ENCODE data around the gene AMPH.
A peak's percentile ranks its signal among the peaks of the same experiment; 100 is the strongest.

The AMPH gene

DNA sequence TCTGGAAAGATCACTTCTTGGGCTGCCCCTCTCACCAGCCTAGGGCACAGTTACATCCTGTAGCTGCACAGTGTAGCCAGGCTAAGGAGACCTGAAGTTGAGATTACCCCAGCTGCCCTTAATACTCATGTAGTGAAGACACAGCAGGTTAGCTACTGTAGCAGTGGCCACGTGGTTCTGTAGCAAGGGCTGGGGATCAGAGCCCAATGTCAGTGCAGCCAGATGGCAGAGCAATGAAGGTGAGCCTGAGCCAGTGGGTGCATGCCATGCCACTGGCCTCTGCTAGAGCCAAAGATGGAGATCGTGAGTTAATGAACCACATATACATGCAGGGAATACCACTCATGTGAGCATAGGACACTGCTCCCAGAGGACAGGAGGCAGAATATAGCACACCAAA is 15.5 kb downstream of the AMPH start:
- DNase-seq (ENCODE audit: low spot score) = no peak
- no peaks in the 10 kb centered on the region for H3K9me3 ChIP-seq (replicated peaks in 1 of 2; ENCODE audit: control insufficient read depth in 2 of 2, insufficient read depth in 1 of 2, low read depth in 1 of 2, low read length in 2 of 2)
- H2AK5ac ChIP-seq (ENCODE audit: low read depth, low read length) = no peak overlapping the region
- H4K8ac ChIP-seq (ENCODE audit: low read depth, low read length) = no peak overlapping the region
- no peak overlapping the region for H3K4me2 ChIP-seq (ENCODE audit: insufficient read depth, low read length, poor library complexity, severe bottlenecking)
- no peak overlapping the region for H3K4me3 ChIP-seq (ENCODE audit: low read length in 2 of 2)
- H2BK12ac ChIP-seq (ENCODE audit: low read length) = no peak overlapping the region
- H2BK5ac ChIP-seq (ENCODE audit: low read length) = no peak overlapping the region
- H3K4me1 ChIP-seq (ENCODE audit: control insufficient read depth in 2 of 2, insufficient read depth in 1 of 2, low read depth in 1 of 2, low read length in 2 of 2) = no peaks in the 10 kb centered on the region
- H3K23ac ChIP-seq (ENCODE audit: low read depth, low read length, poor library complexity) = peak overlapping the region; percentile 40
- no peak overlapping the region for H3K14ac ChIP-seq (ENCODE audit: low read length)
- no peak overlapping the region for H3K18ac ChIP-seq (ENCODE audit: low read length)
- H3K27me3 ChIP-seq (ENCODE audit: control insufficient read depth in 3 of 3, insufficient read depth in 3 of 3, low read depth in 1 of 3, low read length in 3 of 3) = no peaks in the 10 kb centered on the region
- no peaks in the 10 kb centered on the region for H3K36me3 ChIP-seq (replicated peaks in 1 of 2; ENCODE audit: control insufficient read depth in 2 of 2, insufficient read depth in 2 of 2, low read length in 2 of 2)
- no CpG with 5 or more reads among the region's 2 CpGs for WGBS, 2 donors (ENCODE audit: extremely low coverage in 2 of 2, insufficient read length in 2 of 2, insufficient replicate concordance in 1 of 2)
- H2AFZ ChIP-seq (ENCODE audit: low read length) = no peak overlapping the region
- H4K91ac ChIP-seq (ENCODE audit: low read depth, low read length, poor library complexity) = no peak overlapping the region
- H2BK15ac ChIP-seq (ENCODE audit: low read length) = no peak overlapping the region
- H3K27ac ChIP-seq (replicated peaks; ENCODE audit: low read length) = no peak overlapping the region
- peak overlapping the region; percentile 30 for H3K4ac ChIP-seq (ENCODE audit: low read length)
- H3K9ac ChIP-seq (ENCODE audit: low read depth, low read length, poor library complexity) = no peak overlapping the region
- H3K79me1 ChIP-seq (ENCODE audit: low read depth, low read length) = no peaks in the 10 kb centered on the region
- H2BK120ac ChIP-seq (ENCODE audit: low read depth, low read length) = no peak overlapping the region

DNA sequence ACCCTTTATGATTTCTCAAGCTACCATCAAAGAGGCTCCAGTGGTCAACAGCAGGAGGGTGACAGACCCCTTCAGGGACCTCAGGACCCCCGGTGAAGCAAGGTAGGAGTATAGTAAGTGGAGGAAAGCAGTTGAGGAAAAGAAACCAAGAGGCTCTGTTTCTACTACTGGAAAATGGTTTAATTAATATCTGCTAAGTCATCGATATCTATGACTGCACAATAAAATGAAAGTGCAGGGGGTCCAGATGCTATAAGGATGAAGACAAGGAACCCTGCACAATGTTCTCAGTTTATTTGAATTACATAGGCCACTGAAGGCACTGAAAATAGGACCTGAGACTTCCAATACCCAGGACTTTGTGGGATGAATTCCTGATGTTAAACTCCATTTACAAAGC is 23.7 kb downstream of the AMPH start:
- Histone ChIP-seq H2BK120ac (ENCODE audit: low read depth, low read length) (no peak overlapping the region), H3K4me3 (ENCODE audit: low read length in 2 of 2) (no peak overlapping the region), H2AFZ (ENCODE audit: low read length) (no peak overlapping the region), H2AK5ac (ENCODE audit: low read depth, low read length) (no peak overlapping the region), H4K8ac (ENCODE audit: low read depth, low read length) (no peak overlapping the region), H3K79me1 (ENCODE audit: low read depth, low read length) (no peaks in the 10 kb centered on the region), H2BK5ac (ENCODE audit: low read length) (no peak overlapping the region), H3K9ac (ENCODE audit: low read depth, low read length, poor library complexity) (no peak overlapping the region), H3K27me3 (ENCODE audit: control insufficient read depth in 3 of 3, insufficient read depth in 3 of 3, low read depth in 1 of 3, low read length in 3 of 3) (no peaks in the 10 kb centered on the region), H3K9me3 (replicated peaks in 1 of 2; ENCODE audit: control insufficient read depth in 2 of 2, insufficient read depth in 1 of 2, low read depth in 1 of 2, low read length in 2 of 2) (no peaks in the 10 kb centered on the region), H2BK15ac (ENCODE audit: low read length) (no peak overlapping the region), H3K14ac (ENCODE audit: low read length) (no peak overlapping the region), H3K4me1 (ENCODE audit: control insufficient read depth in 2 of 2, insufficient read depth in 1 of 2, low read depth in 1 of 2, low read length in 2 of 2) (no peaks in the 10 kb centered on the region), H3K4me2 (ENCODE audit: insufficient read depth, low read length, poor library complexity, severe bottlenecking) (no peak overlapping the region), H4K91ac (ENCODE audit: low read depth, low read length, poor library complexity) (no peak overlapping the region), H3K4ac (ENCODE audit: low read length) (no peak overlapping the region), H2BK12ac (ENCODE audit: low read length) (no peak overlapping the region), H3K23ac (ENCODE audit: low read depth, low read length, poor library complexity) (no peak overlapping the region), H3K27ac (replicated peaks; ENCODE audit: low read length) (no peak overlapping the region), H3K36me3 (replicated peaks in 1 of 2; ENCODE audit: control insufficient read depth in 2 of 2, insufficient read depth in 2 of 2, low read length in 2 of 2) (no peaks in the 10 kb centered on the region), H3K18ac (ENCODE audit: low read length) (no peak overlapping the region)
- DNase-seq (ENCODE audit: low spot score) = no peak
- WGBS, 2 donors (ENCODE audit: extremely low coverage in 2 of 2, insufficient read length in 2 of 2, insufficient replicate concordance in 1 of 2) = no CpG with 5 or more reads among the region's 2 CpGs

DNA sequence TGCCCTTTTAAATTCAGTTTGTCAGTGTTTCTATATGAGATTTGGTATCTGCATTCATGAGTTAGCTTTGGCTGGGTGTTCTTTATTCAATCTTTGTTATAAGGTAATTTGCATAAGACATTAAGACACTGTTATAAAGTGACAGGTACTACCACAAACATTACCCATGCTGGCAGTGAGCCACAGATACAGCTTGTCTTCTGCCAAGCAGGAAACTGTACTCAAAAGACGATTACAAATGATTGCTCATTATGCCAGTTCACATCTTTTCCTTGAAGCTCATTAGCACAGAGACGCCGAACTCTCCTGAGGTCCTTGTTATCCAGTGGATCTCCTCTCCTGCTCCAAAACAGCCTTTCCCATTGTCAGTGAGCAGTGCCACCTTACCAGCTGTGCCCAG is 30.4 kb downstream of the AMPH start:
- no peak overlapping the region for H3K18ac ChIP-seq (ENCODE audit: low read length)
- WGBS, 2 donors (ENCODE audit: extremely low coverage in 2 of 2, insufficient read length in 2 of 2, insufficient replicate concordance in 1 of 2) = no CpG with 5 or more reads among the region's 3 CpGs
- H3K79me1 ChIP-seq (ENCODE audit: low read depth, low read length) = peaks cover 4% of the 10 kb centered on the region
- H3K14ac ChIP-seq (ENCODE audit: low read length) = no peak overlapping the region
- H2AK5ac ChIP-seq (ENCODE audit: low read depth, low read length) = no peak overlapping the region
- no peak for DNase-seq (ENCODE audit: low spot score)
- no peak overlapping the region for H2BK12ac ChIP-seq (ENCODE audit: low read length)
- H3K9me3 ChIP-seq (replicated peaks in 1 of 2; ENCODE audit: control insufficient read depth in 2 of 2, insufficient read depth in 1 of 2, low read depth in 1 of 2, low read length in 2 of 2) = no peaks in the 10 kb centered on the region
- H2BK120ac ChIP-seq (ENCODE audit: low read depth, low read length) = no peak overlapping the region
- H3K27me3 ChIP-seq (ENCODE audit: control insufficient read depth in 3 of 3, insufficient read depth in 3 of 3, low read depth in 1 of 3, low read length in 3 of 3) = no peaks in the 10 kb centered on the region
- H3K4me1 ChIP-seq (ENCODE audit: control insufficient read depth in 2 of 2, insufficient read depth in 1 of 2, low read depth in 1 of 2, low read length in 2 of 2) = no peaks in the 10 kb centered on the region
- no peak overlapping the region for H2BK5ac ChIP-seq (ENCODE audit: low read length)
- H4K91ac ChIP-seq (ENCODE audit: low read depth, low read length, poor library complexity) = no peak overlapping the region
- no peak overlapping the region for H3K27ac ChIP-seq (replicated peaks; ENCODE audit: low read length)
- no peak overlapping the region for H3K23ac ChIP-seq (ENCODE audit: low read depth, low read length, poor library complexity)
- H2AFZ ChIP-seq (ENCODE audit: low read length) = no peak overlapping the region
- H3K9ac ChIP-seq (ENCODE audit: low read depth, low read length, poor library complexity) = no peak overlapping the region
- no peak overlapping the region for H3K4me3 ChIP-seq (ENCODE audit: low read length in 2 of 2)
- H4K8ac ChIP-seq (ENCODE audit: low read depth, low read length) = no peak overlapping the region
- H3K4ac ChIP-seq (ENCODE audit: low read length) = no peak overlapping the region
- H2BK15ac ChIP-seq (ENCODE audit: low read length) = no peak overlapping the region
- H3K4me2 ChIP-seq (ENCODE audit: insufficient read depth, low read length, poor library complexity, severe bottlenecking) = no peak overlapping the region
- H3K36me3 ChIP-seq (replicated peaks in 1 of 2; ENCODE audit: control insufficient read depth in 2 of 2, insufficient read depth in 2 of 2, low read length in 2 of 2) = no peaks in the 10 kb centered on the region

DNA sequence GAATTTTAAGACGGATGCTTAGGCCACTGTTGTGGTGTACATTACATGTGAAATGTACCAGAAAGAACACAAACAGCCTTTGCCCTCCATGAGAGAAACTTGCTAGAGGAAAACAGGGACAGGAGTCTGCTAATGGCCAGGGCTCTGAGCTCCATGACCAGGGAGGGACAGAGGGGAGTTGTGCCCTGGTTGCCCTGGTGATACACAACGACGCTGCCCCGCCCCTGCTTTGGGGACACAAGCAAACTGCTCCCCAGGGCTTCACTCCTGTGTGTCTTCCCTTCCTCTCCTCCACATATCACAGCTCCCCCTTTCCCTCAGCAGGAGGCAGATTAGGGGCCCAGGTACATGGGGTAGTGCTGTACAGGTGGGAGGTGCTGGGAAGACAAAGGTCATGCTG is 36.2 kb downstream of the AMPH start:
- H3K4me3 ChIP-seq (ENCODE audit: low read length in 2 of 2) = peak overlapping the region in 1 of 2 donors; percentile 64
- H3K4me2 ChIP-seq (ENCODE audit: insufficient read depth, low read length, poor library complexity, severe bottlenecking) = no peak overlapping the region
- H3K4me1 ChIP-seq (ENCODE audit: control insufficient read depth in 2 of 2, insufficient read depth in 1 of 2, low read depth in 1 of 2, low read length in 2 of 2) = peaks cover 0 to 5% of the 10 kb centered on the region in 2 donors
- no peak overlapping the region for H4K91ac ChIP-seq (ENCODE audit: low read depth, low read length, poor library complexity)
- no CpG with 5 or more reads among the region's 4 CpGs for WGBS, 2 donors (ENCODE audit: extremely low coverage in 2 of 2, insufficient read length in 2 of 2, insufficient replicate concordance in 1 of 2)
- H3K9ac ChIP-seq (ENCODE audit: low read depth, low read length, poor library complexity) = no peak overlapping the region
- no peaks in the 10 kb centered on the region for H3K79me1 ChIP-seq (ENCODE audit: low read depth, low read length)
- H2AK5ac ChIP-seq (ENCODE audit: low read depth, low read length) = no peak overlapping the region
- H3K23ac ChIP-seq (ENCODE audit: low read depth, low read length, poor library complexity) = peak overlapping the region; percentile 61
- no peak overlapping the region for H3K4ac ChIP-seq (ENCODE audit: low read length)
- H4K8ac ChIP-seq (ENCODE audit: low read depth, low read length) = no peak overlapping the region
- no peak overlapping the region for H2BK12ac ChIP-seq (ENCODE audit: low read length)
- H3K27ac ChIP-seq (replicated peaks; ENCODE audit: low read length) = no peak overlapping the region
- no peaks in the 10 kb centered on the region for H3K27me3 ChIP-seq (ENCODE audit: control insufficient read depth in 3 of 3, insufficient read depth in 3 of 3, low read depth in 1 of 3, low read length in 3 of 3)
- H3K36me3 ChIP-seq (replicated peaks in 1 of 2; ENCODE audit: control insufficient read depth in 2 of 2, insufficient read depth in 2 of 2, low read length in 2 of 2) = no peaks in the 10 kb centered on the region
- H2BK120ac ChIP-seq (ENCODE audit: low read depth, low read length) = no peak overlapping the region
- H2BK5ac ChIP-seq (ENCODE audit: low read length) = no peak overlapping the region
- H2BK15ac ChIP-seq (ENCODE audit: low read length) = no peak overlapping the region
- peak overlapping the region; percentile 45 for H3K18ac ChIP-seq (ENCODE audit: low read length)
- no peak overlapping the region for H2AFZ ChIP-seq (ENCODE audit: low read length)
- H3K14ac ChIP-seq (ENCODE audit: low read length) = no peak overlapping the region
- H3K9me3 ChIP-seq (replicated peaks in 1 of 2; ENCODE audit: control insufficient read depth in 2 of 2, insufficient read depth in 1 of 2, low read depth in 1 of 2, low read length in 2 of 2) = peaks cover 0 to 2% of the 10 kb centered on the region in 2 donors
- no peak for DNase-seq (ENCODE audit: low spot score)
